HG02852 (cell line): ENCODE results near the gene MTURN.

ENCODE experiments used
- ATAC-seq: cut with Tn5 transposase; IDR thresholded peaks from one replicate; pipeline ENCODE4 v1.9.1; 2021; ENCODE audit warnings: mild to moderate bottlenecking, moderate library complexity; ENCODE audit not compliant: unreplicated experiment

MTURN gene

DNA sequence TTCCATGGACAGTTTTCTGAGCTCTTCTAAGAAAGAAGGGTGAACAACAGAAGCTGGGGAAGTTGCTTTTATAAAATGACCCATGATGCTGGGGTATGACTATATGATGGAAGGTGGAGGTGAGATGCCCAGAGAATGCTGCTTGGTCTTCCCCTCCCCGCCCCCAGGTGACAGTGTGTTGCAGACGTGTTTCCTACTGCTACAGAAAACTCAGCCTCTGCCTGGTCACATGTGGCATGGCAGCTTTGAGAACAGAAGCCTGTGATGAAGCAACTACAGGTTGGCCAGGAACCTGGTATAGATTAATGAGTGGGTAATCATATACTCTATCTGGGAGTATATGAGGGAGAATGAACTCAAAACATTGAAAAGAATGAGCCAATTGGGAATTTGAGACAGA is 67.1 kb downstream of the MTURN start:
- no peak for ATAC-seq

DNA sequence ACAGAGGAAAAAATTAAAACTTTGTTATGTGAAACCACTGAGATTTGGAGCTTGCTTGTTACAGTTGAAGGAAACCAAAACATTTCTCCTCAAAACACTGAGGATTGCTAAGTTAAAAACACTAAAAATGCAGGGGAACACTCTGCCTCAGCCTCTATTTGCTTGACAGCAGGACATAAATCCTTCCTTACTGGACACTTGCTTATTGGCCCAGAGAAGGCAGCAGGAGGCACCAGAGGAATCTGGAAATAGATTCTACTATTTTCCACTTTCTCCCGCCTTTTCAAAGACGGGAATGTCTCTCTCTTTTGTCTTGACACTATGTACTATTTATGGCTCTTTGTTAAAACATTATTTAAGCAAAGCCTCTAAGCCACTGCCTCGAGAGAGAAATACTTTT is 67.9 kb downstream of the MTURN start:
- no peak for ATAC-seq

DNA sequence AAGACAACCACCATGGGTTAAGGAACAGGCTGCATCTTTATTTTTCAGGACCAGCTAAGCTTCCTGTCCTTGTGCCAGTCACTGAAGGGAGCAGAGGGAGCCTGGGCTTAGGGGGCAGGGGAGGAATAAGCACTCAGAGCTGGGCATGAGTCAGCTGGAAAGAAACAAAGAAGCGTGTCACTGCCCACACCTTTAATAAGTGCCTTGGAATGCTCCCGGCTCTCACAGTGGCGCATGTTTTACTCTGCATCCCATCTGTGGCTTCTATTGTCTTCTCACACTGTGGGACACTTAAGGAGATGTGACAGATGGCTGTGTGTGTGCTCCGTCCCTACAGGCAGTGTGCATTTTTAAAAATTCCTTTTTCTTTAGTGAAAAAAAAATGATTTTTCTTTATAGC is 71.7 kb downstream of the MTURN start:
- no peak for ATAC-seq

DNA sequence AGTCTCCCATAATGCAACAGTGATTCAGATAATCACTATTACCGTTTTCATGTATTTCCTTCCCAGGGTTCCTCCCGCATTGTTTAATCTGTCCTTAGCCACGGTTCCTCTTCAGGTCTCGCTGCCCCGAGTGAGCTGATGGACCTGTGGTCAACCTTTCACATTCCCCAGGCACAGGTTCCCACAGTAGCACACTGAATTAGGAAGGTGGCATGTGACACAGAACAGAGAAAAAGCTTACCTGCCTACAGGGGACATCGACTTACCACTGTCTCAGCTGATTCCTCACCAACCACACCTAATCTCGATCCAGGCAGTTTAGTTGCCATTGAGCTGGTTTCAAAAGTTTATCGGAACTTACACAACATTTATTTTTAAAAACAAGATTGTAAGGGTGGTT is 72.2 kb downstream of the MTURN start:
- no peak for ATAC-seq

DNA sequence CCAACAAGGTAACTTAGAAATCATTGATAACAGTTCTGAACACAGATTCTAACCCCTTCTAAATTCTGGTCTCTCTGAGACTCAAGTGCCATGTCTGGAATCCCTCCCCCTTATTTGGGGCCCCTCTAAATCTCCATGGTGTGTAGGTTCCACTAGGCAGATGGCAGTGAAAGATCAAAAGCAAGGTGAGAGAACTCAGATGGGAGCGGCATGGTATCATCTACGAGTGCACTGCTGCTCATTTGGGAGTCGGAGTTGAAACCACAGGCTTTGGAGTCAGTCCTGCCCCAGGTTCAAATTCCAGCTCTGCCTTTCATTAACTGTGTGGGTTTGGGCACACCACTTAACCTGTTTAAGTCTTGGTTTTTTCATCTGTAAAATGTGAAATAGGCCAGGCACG is 72.6 kb downstream of the MTURN start:
- no peak for ATAC-seq

DNA sequence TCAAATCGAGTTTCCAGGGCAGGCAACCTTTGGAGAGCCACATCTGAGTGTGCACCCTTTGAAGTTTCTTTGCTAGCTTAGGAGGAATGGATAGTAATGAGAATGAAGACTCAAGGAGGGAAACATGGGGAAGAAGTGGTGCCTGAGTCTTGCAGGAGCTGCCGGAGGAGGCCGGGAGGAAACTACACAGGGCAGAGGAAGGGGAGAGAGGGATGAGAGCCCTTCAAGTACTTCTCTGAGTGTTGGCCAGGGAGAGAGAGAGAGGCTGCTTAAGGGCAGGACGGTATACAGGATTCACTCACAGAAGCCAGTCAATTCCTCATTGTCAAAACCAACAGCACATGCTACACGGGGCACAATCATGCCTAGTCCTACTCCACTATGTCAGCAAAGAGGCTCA is 75.2 kb downstream of the MTURN start:
- no peak for ATAC-seq
